GM21423 (cell line): ENCODE results near the gene ESYT2.
"Not testable (repeated sequence)": the region's sequence is repeated elsewhere in the genome, so short reads cannot be mapped to it uniquely, and the experiment has no call there.

ENCODE experiments used
- ATAC-seq: cut with Tn5 transposase; IDR thresholded peaks from one replicate; pipeline ENCODE4 v1.9.1; 2021; ENCODE audit warnings: mild to moderate bottlenecking, moderate library complexity; ENCODE audit not compliant: unreplicated experiment

Gene ESYT2

GRCh38 chr7:158703679-158704523 lies 125.4 kb downstream of the ESYT2 start:
- ATAC-seq, result not testable (repeated sequence)

GRCh38 chr7:158702944-158703343 lies 126.4 kb downstream of the ESYT2 start:
- ATAC-seq, result no peak

GRCh38 chr7:158702196-158702595 lies 127.1 kb downstream of the ESYT2 start:
- ATAC-seq, result no peak

GRCh38 chr7:158700008-158700407 lies 129.3 kb downstream of the ESYT2 start:
- no peak for ATAC-seq

- ATAC-seq, result no peak
These were observed 130.0 kb downstream of the ESYT2 start for GRCh38 chr7:158699341-158699740.

- no peak for ATAC-seq
These were observed 130.6 kb downstream of the ESYT2 start for GRCh38 chr7:158698657-158699195.

GRCh38 chr7:158697597-158697996 lies 131.7 kb downstream of the ESYT2 start:
- not testable (repeated sequence) for ATAC-seq

GRCh38 chr7:158695726-158696452 lies 133.4 kb downstream of the ESYT2 start:
- ATAC-seq, result peak; percentile 82

GRCh38 chr7:158695056-158695455 lies 134.3 kb downstream of the ESYT2 start:
- no peak for ATAC-seq

GRCh38 chr7:158694650-158695049 lies 134.7 kb downstream of the ESYT2 start:
- no peak for ATAC-seq

GRCh38 chr7:158689488-158689887 lies 139.8 kb downstream of the ESYT2 start:
- no peak for ATAC-seq

GRCh38 chr7:158687406-158687805 lies 141.9 kb downstream of the ESYT2 start:
- no peak for ATAC-seq

- no peak for ATAC-seq
These were observed 143.6 kb downstream of the ESYT2 start for GRCh38 chr7:158685693-158686092.

- no peak for ATAC-seq
These were observed 145.0 kb downstream of the ESYT2 start for GRCh38 chr7:158684329-158684728.

- no peak for ATAC-seq
These were observed 145.8 kb downstream of the ESYT2 start for GRCh38 chr7:158683541-158683940.

GRCh38 chr7:158682456-158682855 lies 146.9 kb downstream of the ESYT2 start:
- no peak for ATAC-seq
